ENCODE measurements around the gene OS9.
"Not testable (repeated sequence)": the region's sequence is repeated elsewhere in the genome, so short reads cannot be mapped to it uniquely, and the experiment has no call there.

OS9 gene

GRCh38 chr12:57674691-57675090 is 19.2 kb upstream of the OS9 start:
- Mint-ChIP-seq H3K27me3 (no peaks in the 10 kb centered on the region), H3K36me3 (no peaks in the 10 kb centered on the region), H3K4me1 (ENCODE audit: low read depth) (no peaks in the 10 kb centered on the region), H3K4me3 (no peak overlapping the region), H3K27ac (no peak overlapping the region), H3K9me3 (ENCODE audit: low read depth) (no peaks in the 10 kb centered on the region)

GRCh38 chr12:57677947-57678346 is 16.0 kb upstream of the OS9 start:
- H3K36me3 Mint-ChIP-seq; H3K9me3 Mint-ChIP-seq (ENCODE audit: low read depth); H3K4me3 Mint-ChIP-seq; H3K27me3 Mint-ChIP-seq; H3K4me1 Mint-ChIP-seq (ENCODE audit: low read depth); H3K27ac Mint-ChIP-seq: not testable (repeated sequence)

GRCh38 chr12:57679697-57680096 is 14.2 kb upstream of the OS9 start:
- H3K27me3 Mint-ChIP-seq: peaks cover 2% of the 10 kb centered on the region
- no peaks in the 10 kb centered on the region for H3K4me1 Mint-ChIP-seq (ENCODE audit: low read depth)
- H3K4me3 Mint-ChIP-seq: no peak overlapping the region
- peaks cover 4% of the 10 kb centered on the region for H3K9me3 Mint-ChIP-seq (ENCODE audit: low read depth)
- no peak overlapping the region for H3K27ac Mint-ChIP-seq
- H3K36me3 Mint-ChIP-seq: peaks cover 4% of the 10 kb centered on the region

GRCh38 chr12:57687862-57688261 is 6.1 kb upstream of the OS9 start:
- H3K27me3 Mint-ChIP-seq: peaks cover 19% of the 10 kb centered on the region
- H3K4me1 Mint-ChIP-seq (ENCODE audit: low read depth): peaks cover under 1% of the 10 kb centered on the region

GRCh38 chr12:57688931-57689330 is 5.0 kb upstream of the OS9 start:
- H3K27ac Mint-ChIP-seq: no peak overlapping the region
- H3K9me3 Mint-ChIP-seq (ENCODE audit: low read depth): no peaks in the 10 kb centered on the region
- H3K4me1 Mint-ChIP-seq (ENCODE audit: low read depth): peaks cover 2% of the 10 kb centered on the region
- H3K36me3 Mint-ChIP-seq: no peaks in the 10 kb centered on the region
- H3K4me3 Mint-ChIP-seq: no peak overlapping the region
- H3K27me3 Mint-ChIP-seq: peaks cover 19% of the 10 kb centered on the region

More at GRCh38 chr12:57687862-57688261, 6.1 kb upstream of the OS9 start:
- H3K9me3 Mint-ChIP-seq (ENCODE audit: low read depth): no peaks in the 10 kb centered on the region
- no peak overlapping the region for H3K27ac Mint-ChIP-seq
- H3K4me3 Mint-ChIP-seq: no peak overlapping the region
- no peaks in the 10 kb centered on the region for H3K36me3 Mint-ChIP-seq

GRCh38 chr12:57692500-57692899 is 1.4 kb upstream of the OS9 start:
- Mint-ChIP-seq H3K36me3 (peaks cover 5% of the 10 kb centered on the region), H3K4me1 (ENCODE audit: low read depth) (peaks cover 4% of the 10 kb centered on the region), H3K27ac (no peak overlapping the region), H3K9me3 (ENCODE audit: low read depth) (no peaks in the 10 kb centered on the region), H3K27me3 (peaks cover 14% of the 10 kb centered on the region), H3K4me3 (no peak overlapping the region)

GRCh38 chr12:57693317-57693658 is 644 bp upstream of the OS9 start:
- Mint-ChIP-seq H3K4me3 (no peak overlapping the region), H3K27me3 (peaks cover 11% of the 10 kb centered on the region), H3K4me1 (ENCODE audit: low read depth) (peaks cover 4% of the 10 kb centered on the region), H3K27ac (no peak overlapping the region), H3K9me3 (ENCODE audit: low read depth) (no peaks in the 10 kb centered on the region), H3K36me3 (peaks cover 5% of the 10 kb centered on the region)

GRCh38 chr12:57694459-57695019 is 607 bp downstream of the OS9 start:
- H3K4me1 Mint-ChIP-seq (ENCODE audit: low read depth): peaks cover 4% of the 10 kb centered on the region
- H3K36me3 Mint-ChIP-seq: peaks cover 11% of the 10 kb centered on the region
- H3K27ac Mint-ChIP-seq: no peak overlapping the region
- H3K4me3 Mint-ChIP-seq: no peak overlapping the region
- H3K27me3 Mint-ChIP-seq: peaks cover 3% of the 10 kb centered on the region
- H3K9me3 Mint-ChIP-seq (ENCODE audit: low read depth): no peaks in the 10 kb centered on the region

- Mint-ChIP-seq H3K9me3 (ENCODE audit: low read depth) (no peaks in the 10 kb centered on the region), H3K27me3 (no peaks in the 10 kb centered on the region), H3K4me1 (ENCODE audit: low read depth) (peaks cover 4% of the 10 kb centered on the region), H3K4me3 (peak overlapping the region; percentile 58), H3K27ac (no peak overlapping the region), H3K36me3 (peaks cover 11% of the 10 kb centered on the region)
Observed at GRCh38 chr12:57695770-57696432, 2.0 kb downstream of the OS9 start.

- Mint-ChIP-seq H3K36me3 (peaks cover 14% of the 10 kb centered on the region), H3K9me3 (ENCODE audit: low read depth) (no peaks in the 10 kb centered on the region), H3K4me1 (ENCODE audit: low read depth) (peaks cover 4% of the 10 kb centered on the region), H3K27ac (no peak overlapping the region), H3K27me3 (no peaks in the 10 kb centered on the region), H3K4me3 (no peak overlapping the region)
Observed at GRCh38 chr12:57697076-57697475, 3.1 kb downstream of the OS9 start.

- H3K4me3 Mint-ChIP-seq: no peak overlapping the region
- H3K4me1 Mint-ChIP-seq (ENCODE audit: low read depth): peaks cover 4% of the 10 kb centered on the region
- no peaks in the 10 kb centered on the region for H3K27me3 Mint-ChIP-seq
- peaks cover 25% of the 10 kb centered on the region for H3K36me3 Mint-ChIP-seq
- no peak overlapping the region for H3K27ac Mint-ChIP-seq
- peaks cover 7% of the 10 kb centered on the region for H3K9me3 Mint-ChIP-seq (ENCODE audit: low read depth)
Observed at GRCh38 chr12:57698414-57698813, 4.5 kb downstream of the OS9 start.

- Mint-ChIP-seq H3K4me1 (ENCODE audit: low read depth) (peaks cover 4% of the 10 kb centered on the region), H3K9me3 (ENCODE audit: low read depth) (peaks cover 7% of the 10 kb centered on the region), H3K36me3 (peaks cover 33% of the 10 kb centered on the region), H3K27ac (no peak overlapping the region), H3K27me3 (no peaks in the 10 kb centered on the region), H3K4me3 (no peak overlapping the region)
Observed at GRCh38 chr12:57700317-57700716, 6.4 kb downstream of the OS9 start.

GRCh38 chr12:57707250-57707649 is 13.3 kb downstream of the OS9 start:
- Mint-ChIP-seq H3K4me3 (no peak overlapping the region), H3K4me1 (ENCODE audit: low read depth) (peaks cover 2% of the 10 kb centered on the region), H3K27me3 (no peaks in the 10 kb centered on the region), H3K36me3 (peaks cover 23% of the 10 kb centered on the region), H3K27ac (no peak overlapping the region), H3K9me3 (ENCODE audit: low read depth) (peaks cover 7% of the 10 kb centered on the region)

GRCh38 chr12:57708296-57708695 is 14.4 kb downstream of the OS9 start:
- no peak overlapping the region for H3K27ac Mint-ChIP-seq
- H3K9me3 Mint-ChIP-seq (ENCODE audit: low read depth): no peaks in the 10 kb centered on the region
- no peak overlapping the region for H3K4me3 Mint-ChIP-seq
- peaks cover 13% of the 10 kb centered on the region for H3K36me3 Mint-ChIP-seq
- no peaks in the 10 kb centered on the region for H3K27me3 Mint-ChIP-seq
- H3K4me1 Mint-ChIP-seq (ENCODE audit: low read depth): no peaks in the 10 kb centered on the region

- no peaks in the 10 kb centered on the region for H3K4me1 Mint-ChIP-seq (ENCODE audit: low read depth)
- H3K4me3 Mint-ChIP-seq: no peak overlapping the region
- no peaks in the 10 kb centered on the region for H3K27me3 Mint-ChIP-seq
- peaks cover 3% of the 10 kb centered on the region for H3K36me3 Mint-ChIP-seq
- H3K9me3 Mint-ChIP-seq (ENCODE audit: low read depth): no peaks in the 10 kb centered on the region
- H3K27ac Mint-ChIP-seq: no peak overlapping the region
Observed at GRCh38 chr12:57712701-57713100, 18.8 kb downstream of the OS9 start.

GRCh38 chr12:57713209-57713608 is 19.3 kb downstream of the OS9 start:
- Mint-ChIP-seq H3K4me1 (ENCODE audit: low read depth) (no peaks in the 10 kb centered on the region), H3K27me3 (no peaks in the 10 kb centered on the region), H3K27ac (no peak overlapping the region), H3K9me3 (ENCODE audit: low read depth) (no peaks in the 10 kb centered on the region), H3K4me3 (no peak overlapping the region), H3K36me3 (peaks cover 5% of the 10 kb centered on the region)
